GM23338 (cell line): ENCODE results near the gene TBC1D32.

Experiments used
- CREB1 ChIP-seq: fragments of 250-450 bp; sonication (Bioruptor Pico); IDR thresholded peaks from 2 replicates; pipeline ENCODE4 v1.5.0; 2020; ENCODE audit warnings: low read depth, mild to moderate bottlenecking, moderate library complexity
- ETS1 ChIP-seq: IDR thresholded peaks from 2 replicates; pipeline ENCODE4 v1.6.1; 2016; ENCODE audit warnings: antibody characterized with exemption
- EZH2 ChIP-seq: fragments of 200-600 bp; sonication (generic); IDR thresholded peaks from one replicate; pipeline ENCODE4 v1.8.0; 2017; ENCODE audit warnings: antibody characterized with exemption, mild to moderate bottlenecking, low read depth; ENCODE audit not compliant: unreplicated experiment
- EZH2phosphoT487 ChIP-seq: fragments of 200-600 bp; sonication (generic); IDR thresholded peaks from one replicate; pipeline ENCODE4 v1.8.1; 2018; ENCODE audit warnings: antibody characterized with exemption; ENCODE audit not compliant: unreplicated experiment
- JUNB ChIP-seq: IDR thresholded peaks from one replicate; pipeline ENCODE4 v1.6.1; 2016; ENCODE audit warnings: antibody characterized with exemption; ENCODE audit not compliant: unreplicated experiment
- NANOG ChIP-seq: IDR thresholded peaks from 2 replicates; pipeline ENCODE4 v1.6.1; 2016; ENCODE audit warnings: antibody characterized with exemption, borderline replicate concordance
- POLR2AphosphoS5 ChIP-seq: IDR thresholded peaks from 2 replicates; pipeline ENCODE4 v1.6.1; 2016; ENCODE audit warnings: antibody characterized with exemption, low read depth
- REST ChIP-seq: IDR thresholded peaks from one replicate; pipeline ENCODE4 v1.6.1; 2018; ENCODE audit warnings: antibody characterized with exemption; ENCODE audit not compliant: unreplicated experiment
- ZNF114 ChIP-seq: fragments of 250-450 bp; sonication (Bioruptor Pico); IDR thresholded peaks from 2 replicates; pipeline ENCODE4 v1.5.0; 2020; ENCODE audit warnings: mild to moderate bottlenecking, moderate library complexity
- ZNF331 ChIP-seq: fragments of 250-450 bp; sonication (Bioruptor Pico); IDR thresholded peaks from 2 replicates; pipeline ENCODE4 v1.5.0; 2020; ENCODE audit warnings: low read depth, mild to moderate bottlenecking, moderate library complexity
- TF ChIP-seq, protein P1 (sequence below), 2 experiments: fragments of 200-600 bp in 1 of 2; sonication (generic) in 1 of 2; conservative IDR thresholded peaks; 2 replicates each; pipeline versions ENCODE4 v1.5.1 to v1.6.1; 2016 to 2017; ENCODE audit warnings: antibody characterized with exemption in 2 of 2, low read depth in 2 of 2, mild to moderate bottlenecking in 2 of 2, moderate library complexity in 1 of 2

DNA sequence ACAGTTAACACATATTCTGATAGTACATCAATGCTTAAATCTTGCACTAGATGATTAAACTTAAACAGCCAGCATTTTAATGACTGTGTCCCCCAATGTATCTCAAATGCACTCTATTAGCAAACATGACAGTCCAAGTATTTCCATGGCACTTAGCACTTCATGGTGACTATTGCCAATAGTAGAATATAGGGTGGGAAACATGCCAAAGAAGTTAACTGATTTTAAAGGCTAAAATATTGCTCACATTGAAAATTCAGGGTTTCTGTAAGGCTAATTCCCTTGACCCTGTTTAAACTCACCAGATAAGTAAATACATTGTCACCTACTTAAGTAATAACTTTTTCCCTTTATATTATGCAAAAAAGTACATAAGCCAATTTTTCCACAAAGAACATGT is 266.9 kb downstream of the TBC1D32 start:
- TF ChIP-seq POLR2AphosphoS5 (no peak), EZH2 (no peak), EZH2phosphoT487 (no peak), REST (no peak), ETS1 (no peak), CREB1 (CRISPR knock-in tag) (no peak), JUNB (no peak), ZNF331 (CRISPR knock-in tag) (no peak), ZNF114 (no peak), NANOG (no peak)
- TF ChIP-seq, protein P1, sequence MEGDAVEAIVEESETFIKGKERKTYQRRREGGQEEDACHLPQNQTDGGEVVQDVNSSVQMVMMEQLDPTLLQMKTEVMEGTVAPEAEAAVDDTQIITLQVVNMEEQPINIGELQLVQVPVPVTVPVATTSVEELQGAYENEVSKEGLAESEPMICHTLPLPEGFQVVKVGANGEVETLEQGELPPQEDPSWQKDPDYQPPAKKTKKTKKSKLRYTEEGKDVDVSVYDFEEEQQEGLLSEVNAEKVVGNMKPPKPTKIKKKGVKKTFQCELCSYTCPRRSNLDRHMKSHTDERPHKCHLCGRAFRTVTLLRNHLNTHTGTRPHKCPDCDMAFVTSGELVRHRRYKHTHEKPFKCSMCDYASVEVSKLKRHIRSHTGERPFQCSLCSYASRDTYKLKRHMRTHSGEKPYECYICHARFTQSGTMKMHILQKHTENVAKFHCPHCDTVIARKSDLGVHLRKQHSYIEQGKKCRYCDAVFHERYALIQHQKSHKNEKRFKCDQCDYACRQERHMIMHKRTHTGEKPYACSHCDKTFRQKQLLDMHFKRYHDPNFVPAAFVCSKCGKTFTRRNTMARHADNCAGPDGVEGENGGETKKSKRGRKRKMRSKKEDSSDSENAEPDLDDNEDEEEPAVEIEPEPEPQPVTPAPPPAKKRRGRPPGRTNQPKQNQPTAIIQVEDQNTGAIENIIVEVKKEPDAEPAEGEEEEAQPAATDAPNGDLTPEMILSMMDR (conservative IDR thresholded peaks at IDR 0.05; ENCODE audit: low read depth in 2 of 2), result no peak
